ENCODE data around the gene CGNL1.

DNA sequence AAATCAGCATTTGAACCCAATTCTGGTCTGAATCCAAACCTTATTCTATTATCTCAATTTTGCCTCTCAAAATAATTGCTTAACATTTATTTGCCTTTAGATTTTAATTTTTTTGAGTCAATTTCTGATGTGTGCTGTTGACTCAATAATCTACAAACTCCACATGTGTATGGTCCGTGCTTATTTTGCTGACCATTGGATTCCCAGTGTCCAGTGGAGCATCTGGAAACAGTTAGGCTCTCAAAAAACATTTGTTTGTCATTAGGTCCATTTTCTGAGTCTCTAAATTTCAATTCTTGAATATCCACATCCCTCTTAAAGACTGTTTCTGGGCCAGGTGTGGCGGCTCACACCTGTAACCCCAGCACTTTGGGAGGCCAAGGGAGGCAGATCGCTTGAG is 196.2 kb downstream of the CGNL1 start:
- no peak for TF ChIP-seq SMC3 (IDR thresholded peaks at IDR 0.05; ENCODE audit: low read depth, low read length)
- TF ChIP-seq, protein P1, sequence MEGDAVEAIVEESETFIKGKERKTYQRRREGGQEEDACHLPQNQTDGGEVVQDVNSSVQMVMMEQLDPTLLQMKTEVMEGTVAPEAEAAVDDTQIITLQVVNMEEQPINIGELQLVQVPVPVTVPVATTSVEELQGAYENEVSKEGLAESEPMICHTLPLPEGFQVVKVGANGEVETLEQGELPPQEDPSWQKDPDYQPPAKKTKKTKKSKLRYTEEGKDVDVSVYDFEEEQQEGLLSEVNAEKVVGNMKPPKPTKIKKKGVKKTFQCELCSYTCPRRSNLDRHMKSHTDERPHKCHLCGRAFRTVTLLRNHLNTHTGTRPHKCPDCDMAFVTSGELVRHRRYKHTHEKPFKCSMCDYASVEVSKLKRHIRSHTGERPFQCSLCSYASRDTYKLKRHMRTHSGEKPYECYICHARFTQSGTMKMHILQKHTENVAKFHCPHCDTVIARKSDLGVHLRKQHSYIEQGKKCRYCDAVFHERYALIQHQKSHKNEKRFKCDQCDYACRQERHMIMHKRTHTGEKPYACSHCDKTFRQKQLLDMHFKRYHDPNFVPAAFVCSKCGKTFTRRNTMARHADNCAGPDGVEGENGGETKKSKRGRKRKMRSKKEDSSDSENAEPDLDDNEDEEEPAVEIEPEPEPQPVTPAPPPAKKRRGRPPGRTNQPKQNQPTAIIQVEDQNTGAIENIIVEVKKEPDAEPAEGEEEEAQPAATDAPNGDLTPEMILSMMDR (IDR thresholded peaks at IDR 0.05) = no peak
- no peak for TF ChIP-seq RAD21 (IDR thresholded peaks at IDR 0.05; ENCODE audit: low read length)
- no peak for TF ChIP-seq POLR2AphosphoS5 (IDR thresholded peaks at IDR 0.05; ENCODE audit: low read depth, low read length)
- TF ChIP-seq, protein P2, sequence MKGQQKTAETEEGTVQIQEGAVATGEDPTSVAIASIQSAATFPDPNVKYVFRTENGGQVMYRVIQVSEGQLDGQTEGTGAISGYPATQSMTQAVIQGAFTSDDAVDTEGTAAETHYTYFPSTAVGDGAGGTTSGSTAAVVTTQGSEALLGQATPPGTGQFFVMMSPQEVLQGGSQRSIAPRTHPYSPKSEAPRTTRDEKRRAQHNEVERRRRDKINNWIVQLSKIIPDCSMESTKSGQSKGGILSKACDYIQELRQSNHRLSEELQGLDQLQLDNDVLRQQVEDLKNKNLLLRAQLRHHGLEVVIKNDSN (IDR thresholded peaks at IDR 0.05; ENCODE audit: borderline replicate concordance, low read depth) = no peak
- TF ChIP-seq FOXJ3 (CRISPR knock-in tag; IDR thresholded peaks at IDR 0.05) = no peak
- TF ChIP-seq, protein P3, sequence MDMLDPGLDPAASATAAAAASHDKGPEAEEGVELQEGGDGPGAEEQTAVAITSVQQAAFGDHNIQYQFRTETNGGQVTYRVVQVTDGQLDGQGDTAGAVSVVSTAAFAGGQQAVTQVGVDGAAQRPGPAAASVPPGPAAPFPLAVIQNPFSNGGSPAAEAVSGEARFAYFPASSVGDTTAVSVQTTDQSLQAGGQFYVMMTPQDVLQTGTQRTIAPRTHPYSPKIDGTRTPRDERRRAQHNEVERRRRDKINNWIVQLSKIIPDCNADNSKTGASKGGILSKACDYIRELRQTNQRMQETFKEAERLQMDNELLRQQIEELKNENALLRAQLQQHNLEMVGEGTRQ (IDR thresholded peaks at IDR 0.05; ENCODE audit: borderline replicate concordance, low read depth, low read length) = no peak
- no peak for TF ChIP-seq TAF1 (IDR thresholded peaks at IDR 0.05; ENCODE audit: borderline replicate concordance, low read depth, low read length)
- no peak for TF ChIP-seq EP300 (IDR thresholded peaks at IDR 0.05; ENCODE audit: borderline replicate concordance in 1 of 2, low read depth in 1 of 2, low read length in 1 of 2)
- TF ChIP-seq, protein P4, sequence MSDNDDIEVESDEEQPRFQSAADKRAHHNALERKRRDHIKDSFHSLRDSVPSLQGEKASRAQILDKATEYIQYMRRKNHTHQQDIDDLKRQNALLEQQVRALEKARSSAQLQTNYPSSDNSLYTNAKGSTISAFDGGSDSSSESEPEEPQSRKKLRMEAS (IDR thresholded peaks at IDR 0.05; ENCODE audit: low read depth) = no peak
- TF ChIP-seq, protein P5, sequence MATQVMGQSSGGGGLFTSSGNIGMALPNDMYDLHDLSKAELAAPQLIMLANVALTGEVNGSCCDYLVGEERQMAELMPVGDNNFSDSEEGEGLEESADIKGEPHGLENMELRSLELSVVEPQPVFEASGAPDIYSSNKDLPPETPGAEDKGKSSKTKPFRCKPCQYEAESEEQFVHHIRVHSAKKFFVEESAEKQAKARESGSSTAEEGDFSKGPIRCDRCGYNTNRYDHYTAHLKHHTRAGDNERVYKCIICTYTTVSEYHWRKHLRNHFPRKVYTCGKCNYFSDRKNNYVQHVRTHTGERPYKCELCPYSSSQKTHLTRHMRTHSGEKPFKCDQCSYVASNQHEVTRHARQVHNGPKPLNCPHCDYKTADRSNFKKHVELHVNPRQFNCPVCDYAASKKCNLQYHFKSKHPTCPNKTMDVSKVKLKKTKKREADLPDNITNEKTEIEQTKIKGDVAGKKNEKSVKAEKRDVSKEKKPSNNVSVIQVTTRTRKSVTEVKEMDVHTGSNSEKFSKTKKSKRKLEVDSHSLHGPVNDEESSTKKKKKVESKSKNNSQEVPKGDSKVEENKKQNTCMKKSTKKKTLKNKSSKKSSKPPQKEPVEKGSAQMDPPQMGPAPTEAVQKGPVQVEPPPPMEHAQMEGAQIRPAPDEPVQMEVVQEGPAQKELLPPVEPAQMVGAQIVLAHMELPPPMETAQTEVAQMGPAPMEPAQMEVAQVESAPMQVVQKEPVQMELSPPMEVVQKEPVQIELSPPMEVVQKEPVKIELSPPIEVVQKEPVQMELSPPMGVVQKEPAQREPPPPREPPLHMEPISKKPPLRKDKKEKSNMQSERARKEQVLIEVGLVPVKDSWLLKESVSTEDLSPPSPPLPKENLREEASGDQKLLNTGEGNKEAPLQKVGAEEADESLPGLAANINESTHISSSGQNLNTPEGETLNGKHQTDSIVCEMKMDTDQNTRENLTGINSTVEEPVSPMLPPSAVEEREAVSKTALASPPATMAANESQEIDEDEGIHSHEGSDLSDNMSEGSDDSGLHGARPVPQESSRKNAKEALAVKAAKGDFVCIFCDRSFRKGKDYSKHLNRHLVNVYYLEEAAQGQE (IDR thresholded peaks at IDR 0.05; ENCODE audit: low read depth, low read length) = no peak
- TF ChIP-seq TEAD4 (IDR thresholded peaks at IDR 0.05; ENCODE audit: borderline replicate concordance, insufficient read depth) = no peak
